ENCODE data around the gene ZNF853. TPM values are rescaled to one million over a fixed set of nuclear protein-coding genes. Genes with fewer than 3 reads are reported as not detected.
A peak's percentile ranks its signal among the peaks of the same experiment; 100 is the strongest.

Gene ZNF853
- total and polyA plus RNA-seq, 2 donors (not counting 1 experiment from before 2014, with no cell fraction given), result 2.5 to 6.3 TPM

GRCh38 chr7:6655636-6656385, 40.4 kb downstream of the ZNF853 start:
- H3K4me1 Mint-ChIP-seq, result no peaks in the 10 kb centered on the region
- no peak overlapping the region for H3K4me2 ChIP-seq (replicated peaks; ENCODE audit: low read depth, low read length, poor library complexity, severe bottlenecking)
- no peak overlapping the region for H3K4me3 Mint-ChIP-seq
- H4K20me1 ChIP-seq (ENCODE audit: control insufficient read depth, insufficient read depth, low read length, poor library complexity, severe bottlenecking), result peaks cover 8% of the 10 kb centered on the region
- peaks cover 0 to 2% (median 0%) of the 10 kb centered on the region in 4 experiments for H3K27me3 ChIP-seq (replicated peaks in 1 of 4; ENCODE audit: control extremely low read depth in 1 of 4, control insufficient read depth in 3 of 4, insufficient read depth in 4 of 4, low read length in 3 of 4)
- no peak for DNase-seq
- H2AFZ ChIP-seq (ENCODE audit: insufficient read depth, low read depth, low read length, poor library complexity, severe bottlenecking), result no peak overlapping the region
- ChIA-PET CTCF (no interaction called here), POLR2A (no interaction called here)
- intact Hi-C loops (cut with micrococcal nuclease), result no loop called here
- no peak for TF ChIP-seq CTCF (IDR thresholded peaks at IDR 0.05)
- H3K4me3 ChIP-seq (ENCODE audit: control extremely low read depth in 1 of 5, extremely low read depth in 1 of 5, insufficient read depth in 1 of 5, low read depth in 2 of 5, low read length in 4 of 5), result no peak overlapping the region
- H3K9ac ChIP-seq (ENCODE audit: low read length), result no peak overlapping the region
- no peak for ATAC-seq (ENCODE audit: low read depth)
- 97% methylated on average over 16 of the region's 17 CpGs for WGBS (ENCODE audit: insufficient coverage)
- no peak overlapping the region for H3K27ac ChIP-seq (ENCODE audit: low read length in 2 of 2)
- H3K27me3 Mint-ChIP-seq, result no peaks in the 10 kb centered on the region
- H3K79me2 ChIP-seq (ENCODE audit: control insufficient read depth, insufficient read depth, low read length), result peaks cover 15% of the 10 kb centered on the region
- H3K9me3 ChIP-seq (ENCODE audit: control extremely low read depth in 1 of 3, control insufficient read depth in 2 of 3, insufficient read depth in 1 of 3, low read length in 2 of 3), result peaks cover 0 to 19% (median 0%) of the 10 kb centered on the region in 3 donors
- H3K27ac Mint-ChIP-seq, result no peak overlapping the region
- H3K9me3 Mint-ChIP-seq (ENCODE audit: insufficient read depth), result no peaks in the 10 kb centered on the region
- no peaks in the 10 kb centered on the region for H3K4me1 ChIP-seq (ENCODE audit: control insufficient read depth in 2 of 2, insufficient read depth in 2 of 2, low read length in 2 of 2)
- H3K36me3 ChIP-seq (replicated peaks in 1 of 2; ENCODE audit: control extremely low read depth in 1 of 2, control insufficient read depth in 1 of 2, extremely low read depth in 1 of 2, insufficient read depth in 2 of 2, low read length in 1 of 2), result peaks cover 0 to 20% of the 10 kb centered on the region in 2 experiments

- Mint-ChIP-seq H3K4me3 (no peak overlapping the region), H3K4me1 (no peaks in the 10 kb centered on the region), H3K27ac (no peak overlapping the region), H3K9me3 (ENCODE audit: insufficient read depth) (no peaks in the 10 kb centered on the region), H3K27me3 (no peaks in the 10 kb centered on the region)
- no peak for TF ChIP-seq EZH2 (IDR thresholded peaks at IDR 0.05; ENCODE audit: borderline replicate concordance, insufficient read depth, low read depth, low read length, poor library complexity, severe bottlenecking)
- no peak for TF ChIP-seq CTCF (IDR thresholded peaks at IDR 0.05)
- H3K4me1 ChIP-seq (ENCODE audit: control insufficient read depth in 2 of 2, insufficient read depth in 2 of 2, low read length in 2 of 2), result no peaks in the 10 kb centered on the region
- peaks cover 0 to 13% (median 0%) of the 10 kb centered on the region in 3 donors for H3K9me3 ChIP-seq (ENCODE audit: control extremely low read depth in 1 of 3, control insufficient read depth in 2 of 3, insufficient read depth in 1 of 3, low read length in 2 of 3)
- intact Hi-C loops (cut with micrococcal nuclease), result no loop called here
- WGBS (ENCODE audit: insufficient coverage), result 93% methylated on average over 5 of the region's 9 CpGs
- DNase-seq, result peak; percentile 5
- no peak overlapping the region for H3K4me2 ChIP-seq (replicated peaks; ENCODE audit: low read depth, low read length, poor library complexity, severe bottlenecking)
- no peak overlapping the region for H2AFZ ChIP-seq (ENCODE audit: insufficient read depth, low read depth, low read length, poor library complexity, severe bottlenecking)
- ATAC-seq (ENCODE audit: low read depth), result no peak
- H3K36me3 ChIP-seq (replicated peaks in 1 of 2; ENCODE audit: control extremely low read depth in 1 of 2, control insufficient read depth in 1 of 2, extremely low read depth in 1 of 2, insufficient read depth in 2 of 2, low read length in 1 of 2), result peaks cover 0 to 20% of the 10 kb centered on the region in 2 experiments
- peaks cover 0 to 2% (median 0%) of the 10 kb centered on the region in 4 experiments for H3K27me3 ChIP-seq (replicated peaks in 1 of 4; ENCODE audit: control extremely low read depth in 1 of 4, control insufficient read depth in 3 of 4, insufficient read depth in 4 of 4, low read length in 3 of 4)
- ChIA-PET POLR2A (no interaction called here), CTCF (no interaction called here)
- H3K79me2 ChIP-seq (ENCODE audit: control insufficient read depth, insufficient read depth, low read length), result peaks cover 15% of the 10 kb centered on the region
- peaks cover 5% of the 10 kb centered on the region for H4K20me1 ChIP-seq (ENCODE audit: control insufficient read depth, insufficient read depth, low read length, poor library complexity, severe bottlenecking)
- H3K4me3 ChIP-seq (ENCODE audit: control extremely low read depth in 1 of 5, extremely low read depth in 1 of 5, insufficient read depth in 1 of 5, low read depth in 2 of 5, low read length in 4 of 5), result no peak overlapping the region
- no peak overlapping the region for H3K27ac ChIP-seq (ENCODE audit: low read length in 2 of 2)
- no peak overlapping the region for H3K9ac ChIP-seq (ENCODE audit: low read length)
Observed at GRCh38 chr7:6656413-6656812, 41.0 kb downstream of the ZNF853 start.

Data from B cell (primary cell).